Right renal cortex interstitium (tissue), 3 donors: ENCODE data around the gene INSYN2B. TPM values are rescaled to one million over a fixed set of nuclear protein-coding genes. Genes with fewer than 3 reads are reported as not detected.
"Not testable (repeated sequence)": the region's sequence is repeated elsewhere in the genome, so short reads cannot be mapped to it uniquely, and the experiment has no call there.

Experiments
- DNase-seq, 3 donors: peaks; one replicate each; pipeline ENCODE4 v3.0.0-alpha.2; 2013; ENCODE audit warnings: low read depth in 3 of 3, low spot score in 2 of 3
- polyA plus RNA-seq, 3 donors: library from polyadenylated mRNA; unstranded; fragments of 120-200 nt; gene quantifications; one replicate each; pipeline ENCODE4 v1.2.1, GENCODE V29; 2013; ENCODE audit not compliant: insufficient read length in 3 of 3

The INSYN2B gene
- polyA plus RNA-seq, 3 donors: 1.8 to 3.0 (median 2.0) TPM

- DNase-seq: no peak
These were observed 6.0 kb downstream of the INSYN2B start for GRCh38 chr5:169974121-169974770.

DNA sequence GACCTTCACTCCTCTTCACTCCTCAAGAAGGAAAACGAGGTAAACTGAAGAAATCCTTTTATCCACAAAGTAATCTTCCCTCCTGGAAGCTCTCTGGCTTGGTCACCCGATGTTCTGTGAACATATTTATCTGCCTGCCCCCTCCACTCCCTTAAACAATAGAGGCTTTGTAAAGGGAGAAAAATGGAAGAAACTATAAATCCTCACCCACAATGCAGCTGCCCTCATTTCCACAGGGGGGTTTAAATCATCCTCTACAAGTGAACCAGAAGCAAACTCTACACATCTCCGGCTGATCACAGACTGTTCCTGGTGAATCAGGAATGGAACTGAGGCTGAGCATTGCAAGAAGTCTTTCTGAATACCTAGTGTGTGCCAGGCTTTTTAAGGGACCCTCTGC is 7.2 kb downstream of the INSYN2B start:
- no peak for DNase-seq

- DNase-seq: no peak
These were observed 8.5 kb downstream of the INSYN2B start for GRCh38 chr5:169971780-169972179.

DNA sequence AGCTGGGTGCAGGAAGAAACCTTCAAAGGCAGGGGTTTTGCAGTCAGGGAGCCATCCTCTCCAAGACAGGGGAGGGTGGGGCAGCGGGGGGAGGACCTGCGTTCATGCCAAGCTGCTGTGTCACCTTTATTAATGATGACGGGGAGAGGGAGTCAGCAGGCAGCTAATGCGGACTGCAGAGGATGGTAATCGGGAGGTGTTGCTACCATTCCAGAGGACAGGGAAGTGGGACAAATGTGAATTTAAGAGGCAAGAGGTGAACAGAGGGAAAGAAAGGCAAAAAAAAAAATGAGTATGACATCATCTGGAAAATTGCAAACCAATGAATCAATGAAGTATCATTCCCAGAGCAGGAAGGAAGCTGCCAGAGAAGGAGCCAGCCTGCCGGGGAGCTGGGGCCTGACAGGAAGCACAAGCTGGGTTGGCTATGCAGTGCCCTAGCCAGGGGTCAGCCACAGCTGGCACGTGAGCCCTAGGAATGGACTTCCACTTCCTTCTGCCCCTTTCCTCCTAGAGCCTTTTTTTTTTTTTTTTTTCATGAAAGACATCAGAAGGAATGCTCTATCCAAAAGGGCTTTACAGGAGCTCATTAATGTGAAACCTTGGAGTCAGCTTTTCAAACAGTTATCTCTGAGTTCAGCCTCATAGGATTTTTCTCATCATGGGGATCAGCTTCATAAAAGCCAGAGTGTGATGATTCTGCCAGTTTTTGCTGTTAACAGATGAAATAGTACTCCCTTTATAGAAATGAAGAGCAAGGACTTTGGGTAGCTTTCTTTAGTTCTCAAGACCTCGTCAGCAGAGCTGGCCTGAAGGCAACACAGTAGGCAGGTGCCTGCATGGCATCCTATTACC is 9.2 kb downstream of the INSYN2B start:
- DNase-seq: no peak

- DNase-seq: no peak
These were observed 10.0 kb downstream of the INSYN2B start for GRCh38 chr5:169970339-169970738.

DNA sequence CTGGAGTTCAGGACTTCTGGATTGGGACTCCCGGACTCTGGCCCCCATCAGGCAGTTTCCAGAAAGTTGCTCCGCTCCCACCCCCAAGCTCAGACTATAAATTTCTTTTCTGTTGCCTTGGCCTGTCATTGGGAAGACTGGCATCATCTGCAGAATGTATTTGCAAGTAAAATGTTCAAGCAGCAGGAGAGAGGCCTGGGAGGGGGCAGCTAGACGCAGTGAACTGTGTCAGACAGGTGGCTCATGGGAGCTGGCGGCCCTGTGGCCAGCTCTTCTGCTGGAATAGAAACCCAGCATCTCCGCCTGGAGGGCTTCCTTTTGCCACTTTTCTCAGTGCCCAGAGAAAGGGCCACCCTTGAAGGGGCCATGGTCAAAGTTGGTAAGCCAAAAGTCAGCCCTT is 16.0 kb downstream of the INSYN2B start:
- DNase-seq: no peak

GRCh38 chr5:169960659-169961058 is 19.6 kb downstream of the INSYN2B start:
- DNase-seq: no peak

DNA sequence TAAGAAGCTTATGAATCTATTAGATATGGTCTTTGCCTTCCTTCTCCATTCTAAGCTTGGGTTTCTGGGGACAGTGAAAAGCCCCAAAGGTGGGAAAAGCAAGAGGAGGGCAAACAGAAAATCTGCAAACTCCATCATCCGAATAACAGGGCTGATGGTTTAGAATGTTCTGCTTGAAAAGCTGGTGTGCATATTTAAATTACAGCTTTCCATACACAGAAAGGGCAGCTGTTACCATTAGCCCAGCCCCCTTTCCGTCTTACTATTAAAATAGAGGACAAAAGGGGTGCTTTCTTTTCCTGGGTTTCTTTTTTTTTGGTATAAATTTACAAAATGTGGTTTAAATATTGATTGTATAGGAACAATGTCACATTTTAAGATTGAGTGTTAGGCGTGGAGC is 22.0 kb downstream of the INSYN2B start:
- no peak for DNase-seq

DNA sequence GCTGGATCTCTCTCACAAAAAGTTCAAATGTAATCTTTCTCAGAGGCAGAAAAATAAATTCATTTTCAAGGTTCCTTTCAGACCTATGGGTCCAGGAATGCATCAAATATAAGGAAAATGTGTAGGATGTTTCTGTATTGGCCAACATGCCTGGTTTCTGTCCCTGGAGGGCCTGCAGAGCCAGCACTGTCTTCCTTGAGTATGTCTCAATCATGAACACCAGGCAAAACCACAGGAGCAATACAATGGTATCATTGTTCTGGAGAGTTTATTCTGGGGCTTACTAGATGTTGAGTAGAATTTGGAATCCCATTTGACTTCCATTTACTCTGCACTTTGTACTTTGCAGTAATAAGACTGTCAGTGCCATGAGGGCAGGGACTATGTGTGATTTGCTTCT is 23.5 kb downstream of the INSYN2B start:
- DNase-seq: no peak

GRCh38 chr5:169956126-169956525 is 24.2 kb downstream of the INSYN2B start:
- no peak for DNase-seq

DNA sequence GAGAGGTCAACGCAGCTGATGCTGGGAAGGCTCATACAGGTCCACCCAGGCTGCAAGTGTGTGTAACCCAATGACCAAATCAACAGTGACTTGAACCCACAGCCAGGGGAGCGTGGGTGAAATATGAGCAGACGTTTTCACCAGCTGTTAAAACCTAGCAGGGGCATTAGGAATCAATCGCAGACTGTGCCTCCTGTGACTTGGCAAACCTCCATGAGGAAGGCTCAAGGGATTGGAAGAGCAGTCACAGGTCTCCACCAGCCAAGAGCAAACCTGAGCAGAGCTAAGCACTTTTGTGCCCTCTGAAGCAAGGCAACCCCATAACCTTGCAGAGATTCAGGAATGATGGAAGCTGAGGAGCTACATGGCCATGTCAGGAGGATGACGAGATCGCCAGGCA is 25.5 kb downstream of the INSYN2B start:
- DNase-seq: no peak

- DNase-seq: not testable (repeated sequence)
These were observed 27.1 kb downstream of the INSYN2B start for GRCh38 chr5:169953196-169953595.

- no peak for DNase-seq
These were observed 30.0 kb downstream of the INSYN2B start for GRCh38 chr5:169950333-169950732.

GRCh38 chr5:169946743-169947295 is 33.5 kb downstream of the INSYN2B start:
- DNase-seq: no peak

- DNase-seq: peak in 2 of 3 donors; percentile 6 to 13
These were observed 34.4 kb downstream of the INSYN2B start for GRCh38 chr5:169945831-169946261.

- no peak for DNase-seq
These were observed 35.2 kb downstream of the INSYN2B start for GRCh38 chr5:169944922-169945680.

DNA sequence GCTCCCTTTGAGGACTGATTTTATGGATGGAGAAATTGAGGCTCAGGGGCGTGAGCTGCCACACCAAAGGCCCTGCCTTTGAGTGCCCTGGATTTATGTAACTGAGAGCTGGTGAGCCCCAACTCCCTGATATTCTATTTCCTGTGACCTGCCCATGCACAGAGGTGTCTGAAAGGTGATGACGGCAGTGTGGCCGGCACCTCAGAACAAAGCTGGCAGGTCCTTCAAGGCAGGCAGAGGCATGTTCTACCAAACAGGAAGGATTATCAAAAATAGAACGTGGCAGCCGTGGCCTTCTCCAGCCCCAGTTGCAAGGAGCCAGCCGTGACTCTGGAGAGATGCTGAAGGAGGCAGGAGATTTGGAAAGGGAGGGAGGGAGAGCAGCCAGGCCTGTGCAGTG is 36.2 kb downstream of the INSYN2B start:
- DNase-seq: no peak

- no peak for DNase-seq
These were observed 37.3 kb downstream of the INSYN2B start for GRCh38 chr5:169943026-169943425.

- no peak for DNase-seq
These were observed 38.1 kb downstream of the INSYN2B start for GRCh38 chr5:169942181-169942580.

GRCh38 chr5:169941542-169941941 is 38.8 kb downstream of the INSYN2B start:
- DNase-seq: no peak

DNA sequence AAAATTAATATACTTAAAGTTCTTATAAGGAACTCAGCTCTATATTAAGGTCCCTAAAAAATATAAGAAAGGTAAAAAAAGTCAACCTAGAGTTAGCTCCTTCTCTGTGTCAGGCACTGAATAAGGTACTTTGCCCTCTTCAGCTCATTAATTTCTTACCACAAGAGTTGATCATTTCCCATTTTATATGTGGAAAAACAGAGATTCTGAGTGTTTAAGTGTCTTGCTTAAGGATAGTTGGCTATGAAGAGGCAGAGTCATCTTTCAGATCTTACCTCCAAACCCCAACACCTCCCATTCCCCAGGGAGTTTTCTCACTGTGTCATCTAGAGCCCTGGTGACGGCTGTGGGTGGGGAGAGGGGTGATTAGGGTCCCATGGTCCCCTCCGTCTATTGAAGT is 40.6 kb downstream of the INSYN2B start:
- no peak for DNase-seq
